Tongue (tissue), 3 donors: Measurements from ENCODE around the gene PHKB. TPM values are rescaled to one million over a fixed set of nuclear protein-coding genes. Genes with fewer than 3 reads are reported as not detected.

ENCODE experiments used
- DNase-seq: peaks from one replicate; pipeline ENCODE4 v3.0.0-alpha.2; 2015
- small RNA-seq: library from RNA; depleted of rRNA; stranded (forward); fragments of <200 nt; gene quantifications from one replicate; pipeline ENCODE3, GENCODE V24; 2014; ENCODE audit warnings: low replicate concordance
- total RNA-seq: library from RNA; depleted of rRNA; stranded (reverse); fragments of >200 nt; gene quantifications from one replicate; pipeline ENCODE4 v1.2.3, GENCODE V29; 2014

PHKB gene
- total RNA-seq, 1 donor from 2014 or later, result 107 TPM

GRCh38 chr16:47732122-47732521 lies 271.0 kb downstream of the PHKB start:
- no peak for DNase-seq

- DNase-seq, result no peak
These were observed 271.5 kb downstream of the PHKB start for GRCh38 chr16:47732523-47733111.

GRCh38 chr16:47734081-47734857 lies 273.1 kb downstream of the PHKB start:
- no peak for DNase-seq

- DNase-seq, result no peak
These were observed 274.0 kb downstream of the PHKB start for GRCh38 chr16:47734987-47735594.

GRCh38 chr16:47750371-47750770 lies 289.2 kb downstream of the PHKB start:
- DNase-seq, result no peak

Small RNA genes within 50 kb of the gene (small RNA-seq; reads per million reads assigned to genes)
- gene RNA5SP425, result not detected

Other genes with a start within 250 kb of the PHKB start
- gene ITFG1, start 268 bp upstream of the PHKB start, total RNA-seq, result 78.2 TPM